CD14-positive monocyte (primary cell): ENCODE measurements around the gene ANTXR1. TPM values are rescaled to one million over a fixed set of nuclear protein-coding genes. Genes with fewer than 3 reads are reported as not detected.

ENCODE experiments used
- DNase-seq, 3 donors: peaks; one replicate each; pipeline ENCODE4 v3.0.0-alpha.2; 2011 to 2022
- H2AFZ ChIP-seq: 2 replicates; pipeline ENCODE4 v1.6.0; 2012; ENCODE audit warnings: mild to moderate bottlenecking, low read depth, low read length, inconsistent platforms; ENCODE audit not compliant: insufficient read depth, poor library complexity, severe bottlenecking
- H3K27ac ChIP-seq, 2 donors: 1 replicate in 1 of 2; 2 replicates in 1 of 2; pipeline ENCODE4 v1.5.1; 2012 to 2013; ENCODE audit warnings: low read length in 2 of 2, control low read depth in 1 of 2, inconsistent platforms in 1 of 2, low read depth in 1 of 2, mild to moderate bottlenecking in 1 of 2
- H3K27me3 ChIP-seq, 2 donors: one replicate each; pipeline versions ENCODE4 v1.6.0 to v1.6.1; 2011 to 2013; ENCODE audit warnings: low read length in 2 of 2; ENCODE audit not compliant: control insufficient read depth in 2 of 2, insufficient read depth in 2 of 2
- H3K36me3 ChIP-seq, 2 donors: replicated peaks in 1 of 2; 1 replicate in 1 of 2; 2 replicates in 1 of 2; pipeline versions ENCODE4 v1.5.1 to v1.6.1; 2012 to 2013; ENCODE audit warnings: low read length in 2 of 2, control low read depth in 1 of 2, inconsistent platforms in 1 of 2, mild to moderate bottlenecking in 1 of 2; ENCODE audit not compliant: insufficient read depth in 2 of 2, control insufficient read depth in 1 of 2
- H3K4me1 ChIP-seq, 2 donors: 1 replicate in 1 of 2; 2 replicates in 1 of 2; pipeline versions ENCODE4 v1.5.1 to v1.6.1; 2012 to 2013; ENCODE audit warnings: low read length in 2 of 2, control low read depth in 1 of 2, inconsistent platforms in 1 of 2, mild to moderate bottlenecking in 1 of 2, moderate library complexity in 1 of 2; ENCODE audit not compliant: insufficient read depth in 2 of 2, control insufficient read depth in 1 of 2
- H3K4me2 ChIP-seq: replicated peaks from 2 replicates; pipeline ENCODE3; 2012; ENCODE audit warnings: low read length, moderate library complexity, mild to moderate bottlenecking; ENCODE audit not compliant: poor library complexity, severe bottlenecking; ENCODE audit errors: extremely low read depth
- H3K4me3 ChIP-seq, 3 experiments: fragments of 200-600 bp in 1 of 3; sonication (generic) in 1 of 3; replicated peaks in 1 of 3; 1 replicate in 2 of 3; 2 replicates in 1 of 3; pipeline ENCODE4 v1.5.1; 2011 to 2013; ENCODE audit warnings: low read length in 3 of 3, mild to moderate bottlenecking in 3 of 3, control low read depth in 2 of 3, low read depth in 2 of 3, inconsistent platforms in 1 of 3, moderate library complexity in 1 of 3
- H3K79me2 ChIP-seq: 2 replicates; pipeline ENCODE4 v1.6.0; 2012; ENCODE audit warnings: mild to moderate bottlenecking, control low read depth, inconsistent platforms, low read length, moderate library complexity; ENCODE audit not compliant: insufficient read depth
- H3K9ac ChIP-seq: 2 replicates; pipeline ENCODE4 v1.6.0; 2017; ENCODE audit warnings: low read length, mild to moderate bottlenecking; ENCODE audit not compliant: insufficient read depth, poor library complexity, severe bottlenecking
- H3K9me3 ChIP-seq, 2 donors: replicated peaks in 1 of 2; 1 replicate in 1 of 2; 2 replicates in 1 of 2; pipeline versions ENCODE4 v1.5.1 to v1.6.1; 2012 to 2013; ENCODE audit warnings: low read length in 2 of 2, control low read depth in 1 of 2; ENCODE audit not compliant: control insufficient read depth in 1 of 2, insufficient read depth in 1 of 2
- H4K20me1 ChIP-seq: 2 replicates; pipeline ENCODE4 v1.6.0; 2012; ENCODE audit warnings: mild to moderate bottlenecking, low read length, control low read depth, moderate library complexity; ENCODE audit not compliant: insufficient read depth
- H3K27ac Mint-ChIP-seq, 7 donors: one replicate each; pipeline ENCODE4 v1.8.0; 2020; ENCODE audit warnings: mild to moderate bottlenecking in 7 of 7, mixed read lengths in 7 of 7, moderate library complexity in 6 of 7, inconsistent platforms in 2 of 7
- H3K27me3 Mint-ChIP-seq, 3 donors: one replicate each; pipeline ENCODE4 v1.8.0; 2021 to 2022; ENCODE audit warnings: low read depth in 3 of 3, mild to moderate bottlenecking in 3 of 3, mixed read lengths in 3 of 3, moderate library complexity in 3 of 3, inconsistent platforms in 1 of 3
- H3K36me3 Mint-ChIP-seq, 2 donors: one replicate each; pipeline ENCODE4 v1.8.0; 2020; ENCODE audit warnings: mixed read lengths in 2 of 2, inconsistent platforms in 1 of 2, mild to moderate bottlenecking in 1 of 2
- H3K4me1 Mint-ChIP-seq: one replicate; pipeline ENCODE4 v1.8.0; 2020; ENCODE audit warnings: mild to moderate bottlenecking, mixed read lengths
- H3K4me3 Mint-ChIP-seq, 2 donors: one replicate each; pipeline ENCODE4 v1.8.0; 2020; ENCODE audit warnings: mild to moderate bottlenecking in 2 of 2, mixed read lengths in 2 of 2, moderate library complexity in 1 of 2
- H3K9me3 Mint-ChIP-seq, 7 donors: one replicate each; pipeline ENCODE4 v1.8.0; 2020 to 2022; ENCODE audit warnings: mixed read lengths in 7 of 7, mild to moderate bottlenecking in 6 of 7, moderate library complexity in 6 of 7, inconsistent platforms in 2 of 7
- WGBS: methylation state at CpG from one replicate; pipeline ENCODE4 v1.1.5; 2013; ENCODE audit warnings: missing lambda C conversion rate; ENCODE audit not compliant: insufficient coverage; 5-methylcytosine and 5-hydroxymethylcytosine counted together
- intact Hi-C, 2 donors: fragments of 100-400 bp; cut with micrococcal nuclease; formaldehyde crosslinking; loops; one replicate each; pipeline versions ENCODE4 v1.15.0 to v1.15.1; 2023
- polyA plus RNA-seq, 3 donors: library from polyadenylated mRNA; depleted of rRNA in 1 of 3; unstranded in 2 of 3; stranded (reverse) in 1 of 3; fragments of 300-500 nt in 2 of 3; fragments of >200 nt in 1 of 3; fragmentation: Illumina TruSeq in 2 of 3; gene quantifications; 1 replicate in 2 of 3; 2 replicates in 1 of 3; pipeline ENCODE4 v1.2.3, GENCODE V29; 2012 to 2021
- TF ChIP-seq, protein P1 (sequence below): fragments of 200-600 bp; IDR thresholded peaks from one replicate; pipeline ENCODE4 v1.8.0; 2022; ENCODE audit warnings: antibody characterized with exemption, mild to moderate bottlenecking

The ANTXR1 gene
- polyA plus RNA-seq, 3 donors, result not detected

DNA sequence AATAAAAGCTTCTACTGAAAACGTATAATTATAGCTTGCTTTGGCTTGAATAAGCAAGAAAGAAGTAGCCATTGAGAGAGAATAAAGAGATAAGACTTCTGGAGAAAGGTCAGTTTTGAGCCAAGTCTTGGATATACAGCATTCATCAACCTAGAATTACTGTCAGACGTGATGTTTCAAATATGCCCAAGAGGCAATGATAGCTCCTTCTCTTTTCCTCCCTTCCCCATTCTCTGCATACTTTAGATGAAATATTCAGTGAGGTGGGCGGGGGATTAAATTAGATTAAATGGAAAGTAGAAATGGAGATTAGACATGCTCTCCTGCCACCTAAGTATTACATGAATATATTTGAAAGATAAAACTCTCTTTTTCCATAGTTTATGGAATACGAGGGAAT lies 8.7 kb downstream of the ANTXR1 start:
- Mint-ChIP-seq H3K36me3 (no peaks in the 10 kb centered on the region), H3K27ac (no peak overlapping the region), H3K27me3 (peaks cover 24 to 26% (median 26%) of the 10 kb centered on the region in 3 donors), H3K4me1 (no peaks in the 10 kb centered on the region), H3K4me3 (no peak overlapping the region), H3K9me3 (no peaks in the 10 kb centered on the region)
- TF ChIP-seq, protein P1, sequence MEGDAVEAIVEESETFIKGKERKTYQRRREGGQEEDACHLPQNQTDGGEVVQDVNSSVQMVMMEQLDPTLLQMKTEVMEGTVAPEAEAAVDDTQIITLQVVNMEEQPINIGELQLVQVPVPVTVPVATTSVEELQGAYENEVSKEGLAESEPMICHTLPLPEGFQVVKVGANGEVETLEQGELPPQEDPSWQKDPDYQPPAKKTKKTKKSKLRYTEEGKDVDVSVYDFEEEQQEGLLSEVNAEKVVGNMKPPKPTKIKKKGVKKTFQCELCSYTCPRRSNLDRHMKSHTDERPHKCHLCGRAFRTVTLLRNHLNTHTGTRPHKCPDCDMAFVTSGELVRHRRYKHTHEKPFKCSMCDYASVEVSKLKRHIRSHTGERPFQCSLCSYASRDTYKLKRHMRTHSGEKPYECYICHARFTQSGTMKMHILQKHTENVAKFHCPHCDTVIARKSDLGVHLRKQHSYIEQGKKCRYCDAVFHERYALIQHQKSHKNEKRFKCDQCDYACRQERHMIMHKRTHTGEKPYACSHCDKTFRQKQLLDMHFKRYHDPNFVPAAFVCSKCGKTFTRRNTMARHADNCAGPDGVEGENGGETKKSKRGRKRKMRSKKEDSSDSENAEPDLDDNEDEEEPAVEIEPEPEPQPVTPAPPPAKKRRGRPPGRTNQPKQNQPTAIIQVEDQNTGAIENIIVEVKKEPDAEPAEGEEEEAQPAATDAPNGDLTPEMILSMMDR, result no peak
- Histone ChIP-seq H3K4me2 (no peak overlapping the region), H3K9ac (no peak overlapping the region), H3K9me3 (no peaks in the 10 kb centered on the region), H3K4me1 (no peaks in the 10 kb centered on the region), H4K20me1 (no peaks in the 10 kb centered on the region), H3K27me3 (peaks cover 27 to 29% of the 10 kb centered on the region in 2 donors), H2AFZ (no peak overlapping the region), H3K36me3 (no peaks in the 10 kb centered on the region), H3K4me3 (no peak overlapping the region), H3K79me2 (no peaks in the 10 kb centered on the region), H3K27ac (no peak overlapping the region)
- no peak for DNase-seq
- intact Hi-C loops, result no loop called here
- WGBS, result no CpG with 5 or more reads among the region's 4 CpGs

DNA sequence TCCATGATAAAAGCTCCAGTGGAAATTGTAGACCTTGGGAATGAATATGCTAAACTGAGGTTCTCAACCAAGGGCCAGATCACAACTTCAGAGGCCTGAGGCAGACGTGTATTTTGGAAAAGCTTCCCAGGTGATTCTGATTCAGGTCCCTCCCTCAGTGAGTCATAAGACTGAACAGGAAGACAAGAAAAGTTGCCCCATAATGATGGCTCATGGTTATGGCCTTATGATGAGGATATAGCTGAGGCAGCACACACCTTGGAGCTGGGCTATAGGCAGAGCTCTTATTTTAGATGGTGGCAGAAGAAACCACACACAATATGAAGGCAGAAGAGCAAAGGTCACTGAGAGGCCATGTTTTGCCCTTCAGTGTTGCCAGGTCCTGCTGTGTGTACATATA lies 9.6 kb downstream of the ANTXR1 start:
- Histone ChIP-seq H3K4me3 (no peak overlapping the region), H3K9me3 (no peaks in the 10 kb centered on the region), H4K20me1 (no peaks in the 10 kb centered on the region), H3K9ac (no peak overlapping the region), H2AFZ (no peak overlapping the region), H3K4me2 (no peak overlapping the region), H3K79me2 (no peaks in the 10 kb centered on the region), H3K4me1 (no peaks in the 10 kb centered on the region), H3K27me3 (peaks cover 19 to 22% of the 10 kb centered on the region in 2 donors), H3K36me3 (no peaks in the 10 kb centered on the region), H3K27ac (no peak overlapping the region)
- intact Hi-C loops, result no loop called here
- WGBS, result no CpG with 5 or more reads among the region's 1 CpG
- DNase-seq, result peak in 1 of 3 donors; percentile 13
- Mint-ChIP-seq H3K4me1 (no peaks in the 10 kb centered on the region), H3K36me3 (no peaks in the 10 kb centered on the region), H3K27ac (no peak overlapping the region), H3K9me3 (no peaks in the 10 kb centered on the region), H3K27me3 (peaks cover 16 to 21% (median 18%) of the 10 kb centered on the region in 3 donors), H3K4me3 (no peak overlapping the region)
- TF ChIP-seq, protein P1, result no peak
